ENCODE measurements around the gene KRT7. TPM values are rescaled to one million over a fixed set of nuclear protein-coding genes. Genes with fewer than 3 reads are reported as not detected.

KRT7 gene
- total RNA-seq, 2 experiments from 2014 or later = 9.1 to 9.3 TPM

- POLR2A ChIA-PET = no interaction called here
- peak; percentile 21 for DNase-seq
- Mint-ChIP-seq H3K27ac (no peak within 1 kb of the TSS), H3K4me1 (peaks cover 10% of the 10 kb centered on the region), H3K36me3 (ENCODE audit: low read depth) (no peaks in the 10 kb centered on the region), H3K27me3 (peaks cover 6% of the 10 kb centered on the region), H3K4me3 (no peak within 1 kb of the TSS), H3K9me3 (no peaks in the 10 kb centered on the region)
- CTCF ChIA-PET = interaction anchor here (1.0 kb wide), 1 partner anchor 20 kb away, joined by 3 read pairs; no protein-coding TSS in a partner anchor
Observed at GRCh38 chr12:52191841-52192791, 40.9 kb upstream of the KRT7 start, which contains the start of gene KRT80. Gene KRT80, minus strand, starts transcription at chr12:52192014. Its CDS starts 112 bp downstream, at chr12:52191902.

- POLR2A ChIA-PET = no interaction called here
- CTCF ChIA-PET = no interaction called here
- Mint-ChIP-seq H3K4me3 (no peak overlapping the region), H3K9me3 (no peaks in the 10 kb centered on the region), H3K4me1 (peaks cover 10% of the 10 kb centered on the region), H3K36me3 (ENCODE audit: low read depth) (no peaks in the 10 kb centered on the region), H3K27ac (no peak overlapping the region), H3K27me3 (peaks cover 6% of the 10 kb centered on the region)
- DNase-seq = no peak
Observed at GRCh38 chr12:52193532-52193931, 39.5 kb upstream of the KRT7 start.

DNA sequence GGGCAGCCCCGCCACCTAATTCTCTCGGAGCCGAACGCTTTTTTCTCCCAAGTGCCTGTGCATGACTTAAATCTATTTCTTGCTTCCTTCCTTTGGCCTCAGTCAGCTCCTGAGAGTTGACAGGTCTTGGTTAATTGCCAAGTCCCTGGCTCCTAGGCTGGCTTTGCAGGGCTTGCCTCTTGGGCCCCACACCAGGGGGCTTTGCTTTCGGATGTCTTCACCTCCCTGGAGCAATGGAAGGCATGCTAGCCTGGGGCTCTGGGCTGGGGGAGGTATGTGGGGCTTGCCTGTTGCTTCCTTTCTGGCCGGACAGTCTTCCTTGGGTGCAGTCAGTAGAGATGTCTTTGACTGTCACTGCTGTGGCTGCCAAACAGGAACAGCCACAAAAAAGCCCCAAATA, 39.1 kb upstream of the KRT7 start:
- H3K4me1 Mint-ChIP-seq = peaks cover 10% of the 10 kb centered on the region
- POLR2A ChIA-PET = no interaction called here
- H3K4me3 Mint-ChIP-seq = no peak overlapping the region
- H3K27me3 Mint-ChIP-seq = peaks cover 6% of the 10 kb centered on the region
- CTCF ChIA-PET = no interaction called here
- H3K27ac Mint-ChIP-seq = no peak overlapping the region
- H3K9me3 Mint-ChIP-seq = no peaks in the 10 kb centered on the region
- H3K36me3 Mint-ChIP-seq (ENCODE audit: low read depth) = no peaks in the 10 kb centered on the region
- DNase-seq = no peak

- Mint-ChIP-seq H3K4me3 (no peak overlapping the region), H3K9me3 (no peaks in the 10 kb centered on the region), H3K27me3 (peaks cover 6% of the 10 kb centered on the region), H3K36me3 (ENCODE audit: low read depth) (no peaks in the 10 kb centered on the region), H3K4me1 (peaks cover 7% of the 10 kb centered on the region), H3K27ac (no peak overlapping the region)
- DNase-seq = no peak
- CTCF ChIA-PET = no interaction called here
- POLR2A ChIA-PET = no interaction called here
Observed at GRCh38 chr12:52195065-52195730, 37.8 kb upstream of the KRT7 start.

DNA sequence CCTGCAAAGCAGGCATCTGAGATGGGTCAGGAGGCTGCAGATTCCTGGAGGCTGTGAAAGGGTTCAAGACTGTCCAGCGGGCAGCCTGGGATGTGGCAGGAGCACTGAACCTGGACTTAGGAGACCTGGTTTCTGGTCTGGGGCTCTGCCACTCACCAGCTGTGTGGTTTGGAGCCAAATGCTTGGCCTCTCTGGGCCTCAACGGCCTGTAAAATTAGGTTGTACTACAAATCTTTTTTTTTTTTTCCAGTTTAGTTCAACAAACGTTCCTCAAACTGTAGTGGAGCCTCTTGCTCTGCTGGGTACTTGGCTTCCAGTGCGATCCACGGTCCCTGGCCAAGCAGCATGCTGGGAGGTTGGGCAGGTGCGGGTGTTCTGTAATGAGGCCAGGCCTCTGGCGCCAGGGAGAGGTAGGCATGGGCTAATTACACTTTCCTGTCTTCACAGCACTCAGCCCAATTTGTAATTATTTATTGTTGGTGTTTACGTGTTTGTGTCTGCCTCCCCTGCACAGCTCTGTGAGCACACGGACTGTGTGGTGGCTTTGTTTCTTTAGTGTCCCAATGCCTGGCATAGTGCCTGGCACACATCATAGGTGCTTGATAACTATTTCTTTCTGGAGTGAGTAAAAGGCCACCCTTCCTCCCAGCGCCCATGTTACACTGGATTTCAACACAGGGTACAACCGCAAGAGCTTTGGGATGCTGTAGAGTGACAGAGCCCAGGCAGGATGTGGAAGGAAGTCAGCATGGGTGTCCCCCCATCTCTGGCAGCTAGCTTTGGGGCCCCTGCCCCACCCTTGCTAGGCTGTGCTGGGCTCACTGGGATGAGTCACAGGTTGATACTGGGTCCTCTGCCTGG, 35.4 kb upstream of the KRT7 start:
- Mint-ChIP-seq H3K36me3 (ENCODE audit: low read depth) (no peaks in the 10 kb centered on the region), H3K9me3 (no peaks in the 10 kb centered on the region), H3K27me3 (peaks cover 16% of the 10 kb centered on the region), H3K4me1 (peaks cover 7% of the 10 kb centered on the region), H3K4me3 (no peak overlapping the region), H3K27ac (no peak overlapping the region)
- ChIA-PET POLR2A (no interaction called here), CTCF (no interaction called here)
- no peak for DNase-seq

- ChIA-PET POLR2A (no interaction called here), CTCF (no interaction called here)
- Mint-ChIP-seq H3K27ac (no peak overlapping the region), H3K9me3 (no peaks in the 10 kb centered on the region), H3K4me3 (no peak overlapping the region), H3K4me1 (peaks cover 12% of the 10 kb centered on the region), H3K36me3 (ENCODE audit: low read depth) (no peaks in the 10 kb centered on the region), H3K27me3 (peaks cover 20% of the 10 kb centered on the region)
- DNase-seq = no peak
Observed at GRCh38 chr12:52198454-52199215, 34.4 kb upstream of the KRT7 start.

GRCh38 chr12:52199294-52199919, 33.6 kb upstream of the KRT7 start:
- POLR2A ChIA-PET = no interaction called here
- H3K27me3 Mint-ChIP-seq = peaks cover 23% of the 10 kb centered on the region
- H3K36me3 Mint-ChIP-seq (ENCODE audit: low read depth) = no peaks in the 10 kb centered on the region
- no peak overlapping the region for H3K4me3 Mint-ChIP-seq
- H3K27ac Mint-ChIP-seq = no peak overlapping the region
- H3K4me1 Mint-ChIP-seq = peaks cover 12% of the 10 kb centered on the region
- DNase-seq = no peak
- CTCF ChIA-PET = interaction anchor here (1.1 kb wide), 1 partner anchor 22 kb away, joined by 3 read pairs; no protein-coding TSS in a partner anchor
- H3K9me3 Mint-ChIP-seq = no peaks in the 10 kb centered on the region

- Mint-ChIP-seq H3K9me3 (no peaks in the 10 kb centered on the region), H3K4me1 (peaks cover 10% of the 10 kb centered on the region), H3K27ac (no peak overlapping the region), H3K4me3 (no peak overlapping the region), H3K27me3 (peaks cover 23% of the 10 kb centered on the region), H3K36me3 (ENCODE audit: low read depth) (no peaks in the 10 kb centered on the region)
- no peak for DNase-seq
- ChIA-PET CTCF (interaction anchor here (1.1 kb wide), 1 partner anchor 22 kb away, joined by 3 read pairs; no protein-coding TSS in a partner anchor), POLR2A (no interaction called here)
Observed at GRCh38 chr12:52200086-52200780, 32.8 kb upstream of the KRT7 start.

DNA sequence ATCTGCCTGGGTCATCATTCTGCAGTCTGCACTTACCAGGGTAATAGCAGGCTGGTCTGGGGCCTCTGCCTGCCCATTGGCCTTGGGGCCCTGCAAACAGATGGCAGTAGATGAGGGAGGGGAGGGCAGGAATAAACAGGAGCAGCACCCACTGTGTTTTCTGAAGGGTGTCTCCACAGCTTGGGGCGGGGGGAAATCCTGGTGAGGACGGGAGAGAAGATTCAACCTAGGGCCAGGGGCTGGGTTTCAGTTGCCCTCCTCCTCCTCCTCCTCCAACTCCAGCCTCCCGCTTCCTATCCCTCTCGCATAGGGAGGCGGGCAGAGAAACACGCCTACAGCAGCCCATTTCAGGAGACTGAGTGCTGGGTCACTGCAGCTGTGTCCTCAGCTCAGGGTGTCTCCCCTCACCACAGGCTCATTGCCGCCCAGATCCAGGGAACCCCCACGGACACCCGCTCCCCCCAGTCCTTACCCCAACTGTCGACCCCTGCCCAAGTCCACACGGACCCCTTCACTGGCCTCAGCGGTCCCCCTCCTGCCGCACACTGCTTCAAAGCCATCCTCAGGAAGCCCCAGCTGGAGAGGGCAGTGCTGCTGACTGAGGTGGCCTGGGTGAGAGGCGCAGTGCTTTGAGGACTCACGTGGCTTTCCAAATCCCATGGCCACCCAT, 32.1 kb upstream of the KRT7 start:
- Mint-ChIP-seq H3K27me3 (peaks cover 23% of the 10 kb centered on the region), H3K36me3 (ENCODE audit: low read depth) (no peaks in the 10 kb centered on the region), H3K9me3 (no peaks in the 10 kb centered on the region), H3K4me1 (peaks cover 5% of the 10 kb centered on the region), H3K27ac (no peak overlapping the region), H3K4me3 (no peak overlapping the region)
- ChIA-PET POLR2A (no interaction called here), CTCF (interaction anchor here (1.3 kb wide), 1 partner anchor 21 kb away, joined by 3 read pairs; no protein-coding TSS in a partner anchor)
- DNase-seq = no peak

DNA sequence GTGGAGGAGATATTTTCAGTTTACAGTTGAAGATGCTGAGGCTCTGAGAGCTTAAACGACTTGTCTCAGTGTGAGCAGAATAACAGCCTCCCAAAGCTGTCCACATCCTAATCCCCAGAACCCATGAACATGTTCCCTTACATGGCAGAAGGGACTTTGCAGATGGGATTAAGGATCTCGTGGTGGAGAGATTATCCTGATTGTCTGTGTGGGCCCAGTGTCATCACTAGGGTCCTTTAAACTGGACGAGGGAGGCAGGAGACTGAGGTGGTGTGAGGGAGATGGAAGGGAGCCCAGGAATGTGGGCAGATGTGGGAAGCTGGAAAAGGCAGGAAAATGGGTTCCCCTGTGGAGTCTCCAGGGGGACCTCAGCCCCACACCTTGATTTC, 31.6 kb upstream of the KRT7 start:
- CTCF ChIA-PET = interaction anchor here (1.3 kb wide), 1 partner anchor 20 kb away, joined by 3 read pairs; no protein-coding TSS in a partner anchor
- POLR2A ChIA-PET = no interaction called here
- no peak overlapping the region for H3K4me3 Mint-ChIP-seq

GRCh38 chr12:52202361-52203078, 30.5 kb upstream of the KRT7 start:
- no peaks in the 10 kb centered on the region for H3K36me3 Mint-ChIP-seq (ENCODE audit: low read depth)
- no peak overlapping the region for H3K27ac Mint-ChIP-seq
- H3K27me3 Mint-ChIP-seq = peaks cover 21% of the 10 kb centered on the region
- no peak for DNase-seq
- ChIA-PET POLR2A (no interaction called here), CTCF (interaction anchor here (1.3 kb wide), 1 partner anchor 19 kb away, joined by 3 read pairs; no protein-coding TSS in a partner anchor)
- no peak overlapping the region for H3K4me3 Mint-ChIP-seq
- peaks cover 5% of the 10 kb centered on the region for H3K4me1 Mint-ChIP-seq
- H3K9me3 Mint-ChIP-seq = no peaks in the 10 kb centered on the region

More for the DNA sequence above, 31.6 kb upstream of the KRT7 start:
- peaks cover 23% of the 10 kb centered on the region for H3K27me3 Mint-ChIP-seq
- H3K27ac Mint-ChIP-seq = no peak overlapping the region
- H3K4me1 Mint-ChIP-seq = peaks cover 5% of the 10 kb centered on the region
- H3K36me3 Mint-ChIP-seq (ENCODE audit: low read depth) = no peaks in the 10 kb centered on the region
- no peak for DNase-seq
- no peaks in the 10 kb centered on the region for H3K9me3 Mint-ChIP-seq
